ENCODE data around the gene CNNM2.
"Not testable (repeated sequence)": the region's sequence is repeated elsewhere in the genome, so short reads cannot be mapped to it uniquely, and the experiment has no call there.

Gene CNNM2

DNA sequence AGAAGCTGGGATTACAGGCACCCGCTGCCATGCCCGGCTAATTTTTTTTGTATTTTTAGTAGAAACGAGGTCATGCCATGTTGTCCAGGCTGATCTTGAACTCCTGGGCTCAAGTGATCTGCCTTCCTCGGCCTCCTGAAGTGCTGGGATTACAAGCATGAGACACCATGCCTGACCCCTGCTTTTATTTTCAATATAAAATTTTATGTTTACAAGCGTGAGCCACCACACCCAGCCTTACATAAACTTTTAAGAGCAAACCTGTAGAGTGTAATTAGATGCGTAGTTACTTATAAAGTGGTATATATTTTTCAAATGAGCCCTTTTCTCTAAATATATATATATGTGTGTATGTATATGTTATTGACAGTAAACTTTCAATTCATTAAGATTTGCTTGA is 8.7 kb downstream of the CNNM2 start:
- no peak for DNase-seq (ENCODE audit: low spot score)

- no peak for DNase-seq (ENCODE audit: low spot score)
Measured at GRCh38 chr10:102927311-102928010, 9.4 kb downstream of the CNNM2 start.

- not testable (repeated sequence) for DNase-seq (ENCODE audit: low spot score)
Measured at GRCh38 chr10:102928442-102928841, 10.3 kb downstream of the CNNM2 start.

GRCh38 chr10:102930720-102931119 is 12.6 kb downstream of the CNNM2 start:
- DNase-seq (ENCODE audit: low spot score) = no peak

GRCh38 chr10:102931643-102932042 is 13.5 kb downstream of the CNNM2 start:
- no peak for DNase-seq (ENCODE audit: low spot score)

GRCh38 chr10:102935505-102935904 is 17.4 kb downstream of the CNNM2 start:
- no peak for DNase-seq (ENCODE audit: low spot score)

- DNase-seq (ENCODE audit: low spot score) = no peak
Measured at GRCh38 chr10:102935939-102936605, 18.0 kb downstream of the CNNM2 start.

DNA sequence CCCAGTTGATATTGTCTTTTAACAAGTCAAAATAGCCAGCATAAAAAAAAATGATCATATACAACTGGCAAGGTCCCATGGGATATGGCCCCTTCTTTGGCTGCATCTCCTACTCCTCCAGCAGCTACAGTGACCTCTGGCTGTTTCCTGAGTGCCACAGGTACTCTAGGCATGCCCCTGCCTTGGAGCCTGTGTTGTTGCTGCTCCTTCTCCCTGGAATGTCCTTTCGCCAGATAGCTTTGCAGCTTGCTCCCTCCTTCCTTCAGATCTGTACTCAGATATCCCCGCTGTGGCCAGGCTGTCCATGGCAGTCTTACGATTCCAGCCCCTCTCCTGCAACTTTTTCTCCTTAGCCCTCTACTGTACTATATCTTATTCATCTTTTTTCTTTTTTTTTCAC is 23.3 kb downstream of the CNNM2 start:
- DNase-seq (ENCODE audit: low spot score) = no peak

- no peak for DNase-seq (ENCODE audit: low spot score)
Measured at GRCh38 chr10:102945449-102945848, 27.4 kb downstream of the CNNM2 start.

DNA sequence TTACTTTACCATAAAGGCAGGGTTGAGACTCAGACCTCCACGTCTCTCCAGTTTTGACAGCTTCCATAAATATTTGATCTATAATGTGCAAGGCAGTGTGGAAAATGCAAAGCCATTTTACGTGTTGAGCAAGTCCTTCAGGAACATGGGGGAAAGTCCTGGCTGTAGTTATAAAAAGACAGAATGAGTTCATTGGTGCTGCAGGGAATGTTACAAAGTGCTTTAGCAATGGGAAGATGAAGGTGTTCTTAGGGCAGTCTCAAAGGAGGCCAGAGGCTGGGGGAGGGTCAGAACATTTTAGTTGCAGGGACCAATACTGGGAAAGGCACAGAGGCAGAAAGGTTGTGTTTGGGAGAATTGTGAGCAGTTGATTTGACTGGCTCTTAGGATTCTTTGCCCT is 27.9 kb downstream of the CNNM2 start:
- no peak for DNase-seq (ENCODE audit: low spot score)

GRCh38 chr10:102946992-102947391 is 28.9 kb downstream of the CNNM2 start:
- no peak for DNase-seq (ENCODE audit: low spot score)

DNA sequence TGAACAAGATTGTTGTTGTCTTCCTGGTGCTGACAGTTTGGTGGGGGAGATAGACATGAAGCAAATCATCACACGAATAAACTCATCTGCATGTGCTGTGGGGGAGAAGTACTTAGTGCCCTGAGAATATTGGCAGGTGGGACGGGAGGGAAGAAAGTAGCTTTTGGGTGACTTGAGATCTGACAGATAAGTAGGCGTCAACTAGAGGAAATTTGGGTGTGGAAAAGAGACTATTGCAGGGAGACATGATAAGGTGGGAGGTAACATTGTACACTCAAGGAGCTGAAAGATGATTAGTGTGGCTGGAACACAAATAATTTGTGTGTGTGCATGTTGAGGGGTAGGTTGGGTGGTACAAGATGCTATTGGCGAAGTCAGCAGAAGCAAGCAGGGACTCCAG is 30.1 kb downstream of the CNNM2 start:
- DNase-seq (ENCODE audit: low spot score) = no peak

- DNase-seq (ENCODE audit: low spot score) = no peak
Measured at GRCh38 chr10:102948786-102949185, 30.7 kb downstream of the CNNM2 start.

GRCh38 chr10:102949916-102950315 is 31.8 kb downstream of the CNNM2 start:
- no peak for DNase-seq (ENCODE audit: low spot score)

GRCh38 chr10:102951316-102951715 is 33.2 kb downstream of the CNNM2 start:
- no peak for DNase-seq (ENCODE audit: low spot score)

DNA sequence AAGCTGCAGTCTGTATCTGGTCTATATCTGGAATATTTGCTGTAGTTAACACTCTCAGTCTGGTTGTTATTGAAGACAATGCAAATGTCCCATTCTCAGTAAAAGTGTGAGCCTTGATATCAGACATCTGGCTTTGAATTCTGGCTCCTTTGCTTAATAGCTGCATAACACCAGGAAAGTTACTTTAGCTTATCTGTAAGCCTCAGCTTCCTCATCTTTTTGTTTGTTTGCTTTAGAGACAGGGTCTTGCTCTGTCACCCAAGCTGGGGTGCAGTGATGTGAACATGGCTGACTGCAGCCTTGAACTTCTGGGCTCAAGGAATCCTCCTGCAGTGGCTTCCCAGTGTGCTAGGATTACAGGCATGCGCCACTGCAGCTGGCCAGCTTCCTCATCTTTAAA is 41.3 kb downstream of the CNNM2 start:
- DNase-seq (ENCODE audit: low spot score) = no peak

DNA sequence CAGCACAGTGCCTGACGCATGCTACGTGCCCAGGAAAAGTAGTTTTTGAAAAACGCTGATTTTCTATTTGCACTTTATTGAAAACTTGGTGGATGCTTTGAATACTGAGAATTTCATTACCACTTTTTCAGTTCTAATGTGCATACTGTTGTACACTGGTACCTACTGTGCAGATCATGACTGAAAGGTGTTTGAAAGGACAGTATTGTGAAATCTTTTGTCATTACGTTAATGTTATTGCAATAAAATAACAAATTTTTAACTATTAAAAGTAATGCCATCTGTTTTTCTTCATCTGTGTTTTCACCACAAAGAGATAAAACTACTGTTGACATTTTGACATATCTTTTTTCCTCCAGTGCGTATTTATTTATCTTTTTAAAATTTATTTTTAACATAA is 42.1 kb downstream of the CNNM2 start:
- no peak for DNase-seq (ENCODE audit: low spot score)

DNA sequence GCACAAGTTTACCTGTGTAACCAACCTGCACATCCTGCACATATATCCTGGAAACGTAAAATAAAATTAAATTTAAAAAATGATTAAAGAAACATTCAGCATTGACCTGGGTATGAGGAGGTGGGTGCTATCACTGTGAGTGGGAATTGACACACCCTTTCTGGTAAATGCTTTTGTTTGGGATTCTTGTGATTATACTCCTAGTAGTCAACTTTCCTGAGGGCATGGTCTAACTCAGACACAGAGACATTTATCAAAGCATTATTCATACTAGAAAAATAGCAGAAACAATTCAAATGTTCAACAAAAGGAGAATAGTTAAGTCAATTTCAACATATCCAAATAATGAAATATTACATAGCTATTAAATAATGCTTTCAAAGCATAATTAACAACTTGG is 44.2 kb downstream of the CNNM2 start:
- no peak for DNase-seq (ENCODE audit: low spot score)

GRCh38 chr10:102962951-102963755 is 45.1 kb downstream of the CNNM2 start:
- no peak for DNase-seq (ENCODE audit: low spot score)

DNA sequence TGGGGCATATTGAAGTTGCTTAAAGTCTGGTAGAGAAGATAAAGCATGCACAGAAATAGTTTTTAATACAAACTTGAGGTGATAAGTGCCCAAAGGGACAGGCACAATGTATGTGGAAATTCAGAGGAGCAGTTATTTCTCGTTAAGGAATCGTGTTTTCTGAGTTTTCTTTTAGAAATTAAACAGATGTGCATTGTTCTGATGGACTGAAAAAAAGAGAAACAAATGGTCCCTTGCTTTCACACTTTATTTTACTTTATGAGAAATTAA is 45.6 kb downstream of the CNNM2 start:
- no peak for DNase-seq (ENCODE audit: low spot score)

GRCh38 chr10:102964064-102964463 is 46.0 kb downstream of the CNNM2 start:
- not testable (repeated sequence) for DNase-seq (ENCODE audit: low spot score)

- no peak for DNase-seq (ENCODE audit: low spot score)
Measured at GRCh38 chr10:102964713-102965112, 46.6 kb downstream of the CNNM2 start.

DNA sequence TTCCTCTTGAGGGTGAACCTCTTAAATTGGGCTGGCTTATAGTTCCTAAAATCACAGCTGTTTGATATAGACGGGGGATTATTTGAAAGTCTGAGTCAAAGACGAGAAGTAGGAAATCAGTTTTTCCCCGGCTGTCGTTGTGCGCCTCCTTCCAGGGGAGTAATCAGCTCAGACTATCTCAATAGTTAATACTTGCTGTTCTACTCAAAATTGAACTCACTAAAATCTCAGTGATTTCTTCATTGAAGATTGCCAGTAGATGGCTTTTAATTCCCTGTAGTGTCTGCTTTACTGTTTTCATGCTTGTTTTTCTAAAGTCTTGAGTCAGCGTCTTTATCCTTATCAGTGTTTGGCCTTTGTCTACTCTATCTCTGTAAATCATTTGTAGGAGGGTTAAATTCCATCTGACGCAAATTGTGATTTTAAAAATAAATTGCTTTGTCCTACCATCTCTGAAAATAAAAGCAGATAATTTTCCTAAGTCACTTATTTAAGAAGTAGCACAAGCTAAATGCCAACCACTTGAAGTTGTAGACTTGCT is 47.3 kb downstream of the CNNM2 start:
- no peak for DNase-seq (ENCODE audit: low spot score)

Measured in GM03348 (cell line).